22Rv1 (cell line): ENCODE results near the gene TPH2.

Experiments
- H3K27ac ChIP-seq: fragments of 450-650 bp; 2 replicates; pipeline ENCODE4 v1.5.1; 2017
- CTCF ChIP-seq: fragments of 450-650 bp; IDR thresholded peaks from 2 replicates; pipeline ENCODE4 v1.5.1; 2017; ENCODE audit warnings: mild to moderate bottlenecking
- ZFX ChIP-seq: fragments of 450-650 bp; IDR thresholded peaks from 2 replicates; pipeline ENCODE4 v1.6.1; 2017; ENCODE audit warnings: antibody characterized with exemption, borderline replicate concordance

TPH2 gene

GRCh38 chr12:71948390-71948789 lies 9.7 kb downstream of the TPH2 start:
- TF ChIP-seq ZFX (no peak), CTCF (no peak)
- H3K27ac ChIP-seq, result no peak overlapping the region

DNA sequence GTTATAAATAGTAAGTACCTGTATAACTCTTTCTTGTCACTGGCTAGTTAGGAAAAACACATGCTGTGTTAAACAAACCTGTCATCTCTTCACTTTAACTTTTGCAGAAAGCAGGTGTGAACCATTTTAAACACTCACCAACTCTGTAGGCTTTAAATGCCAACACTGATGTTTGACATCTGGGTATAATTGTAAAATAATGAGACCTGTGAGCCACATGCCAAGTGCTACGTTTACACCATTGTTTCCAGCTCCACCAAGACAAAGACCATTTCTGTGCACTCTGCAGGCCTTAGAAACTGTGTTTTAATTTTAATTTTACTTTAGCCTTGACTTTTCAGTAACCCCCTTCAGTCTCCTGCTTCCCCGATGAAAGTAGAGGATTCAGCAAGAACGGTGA lies 11.0 kb downstream of the TPH2 start:
- TF ChIP-seq CTCF (no peak), ZFX (no peak)
- H3K27ac ChIP-seq, result no peak overlapping the region

DNA sequence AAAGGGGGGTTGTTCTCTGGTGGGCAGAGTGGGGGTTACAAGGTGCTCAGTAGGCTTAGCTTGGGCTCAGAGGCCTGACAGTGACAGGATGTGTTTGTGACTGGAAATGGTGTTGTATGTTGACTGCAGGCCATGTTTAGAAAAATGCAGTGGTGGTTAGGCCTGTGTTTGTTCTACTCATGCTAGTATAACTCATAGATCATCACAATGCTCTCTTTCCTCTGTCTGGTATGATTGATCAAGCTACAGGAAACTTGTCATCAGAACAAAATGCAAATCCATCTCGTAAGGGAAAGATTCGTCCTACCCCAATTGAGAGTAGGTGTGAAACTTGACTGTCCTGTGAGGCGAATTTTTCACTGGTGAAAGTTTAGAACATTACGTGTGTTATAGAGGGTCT lies 11.8 kb downstream of the TPH2 start:
- no peak for TF ChIP-seq ZFX
- TF ChIP-seq CTCF, result no peak
- H3K27ac ChIP-seq, result no peak overlapping the region

DNA sequence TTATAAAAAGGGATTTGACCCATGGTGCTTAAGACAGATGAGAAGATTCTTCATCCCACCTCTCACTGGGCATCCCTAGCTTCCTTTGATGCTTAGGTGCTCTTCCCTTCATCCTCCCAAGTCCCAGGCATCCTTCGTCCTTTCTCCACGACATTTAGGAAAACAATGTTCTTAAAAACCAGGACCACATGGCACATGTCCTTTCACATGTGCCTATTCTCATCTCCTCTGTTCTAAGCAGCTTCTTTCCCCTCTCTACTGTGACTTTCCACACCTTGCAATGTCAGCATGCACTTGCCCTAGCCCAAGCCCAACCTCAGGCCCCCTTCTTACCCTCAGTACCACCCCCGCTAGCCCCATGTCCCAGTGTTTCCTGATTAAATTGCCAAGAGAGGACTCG lies 12.2 kb downstream of the TPH2 start:
- TF ChIP-seq CTCF (no peak), ZFX (no peak)
- no peak overlapping the region for H3K27ac ChIP-seq

DNA sequence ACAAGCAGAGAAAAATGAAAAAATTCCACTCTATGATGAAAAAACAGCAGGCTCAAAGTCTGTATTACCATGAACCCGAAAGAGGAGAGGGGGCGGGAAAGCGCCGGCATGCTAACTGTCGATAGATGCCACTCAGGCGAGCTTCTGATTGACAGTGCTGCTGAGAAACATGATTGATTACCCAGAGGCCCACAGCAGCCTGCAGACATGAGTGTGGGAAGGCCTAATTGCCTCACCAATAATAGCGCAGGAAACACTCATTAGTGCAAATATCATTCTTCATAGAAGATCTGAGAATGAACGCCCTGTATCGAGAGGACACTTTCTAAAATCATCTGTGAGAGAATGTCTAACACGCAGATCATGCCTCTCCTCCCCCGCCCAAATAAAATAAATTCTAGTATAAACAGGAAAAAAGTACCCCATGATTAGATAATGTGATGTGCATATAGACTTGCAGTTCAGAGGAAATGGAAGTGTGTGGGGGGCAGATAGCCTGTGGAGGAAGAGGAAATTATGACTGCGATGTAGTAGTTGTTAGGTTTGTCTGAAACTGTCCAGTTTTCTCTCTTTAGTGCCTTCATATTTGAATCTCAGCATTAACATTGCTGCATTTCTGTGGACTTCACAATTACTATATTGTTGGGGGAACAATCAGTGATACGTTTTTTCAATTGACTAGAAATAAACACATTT lies 15.6 kb downstream of the TPH2 start:
- H3K27ac ChIP-seq, result no peak overlapping the region; the same call in 1 of the 2 replicates
- no peak for TF ChIP-seq ZFX
- no peak for TF ChIP-seq CTCF

DNA sequence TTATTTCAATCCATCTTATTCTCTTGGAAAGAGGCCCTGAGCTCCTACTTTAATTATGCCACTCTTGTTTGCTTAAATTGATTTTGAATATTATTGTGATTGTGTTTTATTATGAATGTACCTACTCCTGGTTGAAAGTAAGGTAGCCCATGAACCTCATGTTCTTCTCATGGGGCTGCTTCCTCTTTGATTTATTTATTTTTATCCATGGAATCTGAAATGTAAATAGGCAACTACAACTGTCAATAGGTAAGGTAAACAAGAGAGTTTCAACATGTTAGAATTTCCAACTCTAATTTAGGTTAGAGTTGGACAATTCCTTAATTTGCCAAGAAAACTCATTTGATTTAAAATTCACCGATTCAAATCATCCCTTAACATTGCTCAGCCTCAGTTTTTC lies 16.2 kb downstream of the TPH2 start:
- no peak overlapping the region; the same call in 1 of the 2 replicates for H3K27ac ChIP-seq
- TF ChIP-seq CTCF (no peak), ZFX (no peak)

- no peak overlapping the region for H3K27ac ChIP-seq
- TF ChIP-seq CTCF (no peak), ZFX (no peak)
These were observed 17.3 kb downstream of the TPH2 start for GRCh38 chr12:71955970-71956369.
